C4-2B (cell line): ENCODE measurements around the gene RPS18.

Source experiments
- H3K27ac ChIP-seq: fragments of 450-650 bp; 2 replicates; pipeline ENCODE4 v1.5.1; 2017
- CTCF ChIP-seq: fragments of 450-650 bp; conservative IDR thresholded peaks from 2 replicates; pipeline ENCODE4 v1.5.1; 2017; ENCODE audit warnings: mild to moderate bottlenecking
- ZFX ChIP-seq: fragments of 450-650 bp; IDR thresholded peaks from 2 replicates; pipeline ENCODE4 v1.6.1; 2017

Gene RPS18

DNA sequence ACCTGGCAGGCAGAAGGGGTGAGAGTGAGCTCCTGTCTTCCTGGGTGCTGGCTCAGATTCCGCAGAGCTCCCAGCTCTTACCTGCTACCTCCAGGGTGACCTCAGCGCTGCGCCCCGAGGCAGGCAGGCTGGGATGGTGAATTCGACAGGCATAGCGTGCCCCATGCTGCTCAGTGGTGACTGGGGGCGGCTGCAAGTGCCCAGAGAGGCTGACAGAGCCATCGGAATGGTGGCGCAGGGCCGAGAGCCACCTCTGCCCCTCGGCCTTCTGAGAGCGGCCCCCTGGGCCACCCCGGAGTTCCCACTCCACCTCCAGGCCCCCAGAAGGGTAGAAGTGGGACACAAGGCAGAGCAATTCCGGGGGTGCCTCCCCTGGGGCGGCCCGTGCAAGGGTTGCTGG, 32.3 kb downstream of the RPS18 start:
- no peak overlapping the region for H3K27ac ChIP-seq
- TF ChIP-seq ZFX: no peak
- TF ChIP-seq CTCF: no peak

GRCh38 chr6:33305052-33305451, 33.2 kb downstream of the RPS18 start:
- H3K27ac ChIP-seq: no peak overlapping the region
- TF ChIP-seq ZFX: no peak
- TF ChIP-seq CTCF: no peak

GRCh38 chr6:33306356-33306755, 34.5 kb downstream of the RPS18 start:
- H3K27ac ChIP-seq: no peak overlapping the region
- no peak for TF ChIP-seq CTCF
- no peak for TF ChIP-seq ZFX

GRCh38 chr6:33312361-33313104, 40.7 kb downstream of the RPS18 start:
- no peak for TF ChIP-seq ZFX
- TF ChIP-seq CTCF: no peak
- peak overlapping the region; percentile 93 for H3K27ac ChIP-seq

DNA sequence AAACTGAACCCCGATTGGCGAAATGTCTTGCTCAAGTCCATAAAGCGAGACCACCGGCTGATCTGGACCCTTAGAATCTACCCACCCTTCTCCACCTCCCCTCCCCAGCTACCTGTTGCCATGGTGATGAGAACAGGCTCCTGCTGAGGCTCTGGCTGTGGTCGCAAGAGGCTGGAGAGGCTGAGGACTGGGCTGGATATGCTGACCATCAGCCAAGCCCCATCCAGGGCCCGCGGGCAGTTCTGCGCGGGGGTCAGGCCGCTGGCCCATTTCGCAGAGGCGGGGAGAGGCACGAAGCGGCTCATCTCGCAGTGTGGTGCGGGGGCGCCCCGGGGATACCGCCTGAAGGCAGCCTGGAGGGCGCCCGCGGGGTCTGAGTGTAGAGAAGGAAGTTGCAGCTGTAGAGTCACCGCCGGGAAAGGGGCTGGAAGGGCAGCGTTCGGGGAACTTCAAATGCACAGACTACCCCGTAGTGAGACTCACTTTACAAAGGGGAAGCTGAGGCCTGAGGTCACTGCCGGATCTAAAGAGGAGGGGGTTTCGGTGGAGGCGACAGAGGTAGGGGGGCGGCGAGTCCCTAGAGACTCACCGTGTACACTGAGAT, 41.3 kb downstream of the RPS18 start:
- TF ChIP-seq CTCF: no peak
- no peak for TF ChIP-seq ZFX
- H3K27ac ChIP-seq: peak overlapping the region; percentile 93

GRCh38 chr6:33313709-33314514, 42.0 kb downstream of the RPS18 start, which contains the start of gene TAPBP:
TAPBP (minus strand) TSS chr6:33314078; CDS start chr6:33314041, 37 bp downstream.
- peak within 1 kb of the TSS; percentile 93 for H3K27ac ChIP-seq
- TF ChIP-seq ZFX: peak; percentile 68; the same call in 1 of the 2 replicates
- TF ChIP-seq CTCF: no peak

DNA sequence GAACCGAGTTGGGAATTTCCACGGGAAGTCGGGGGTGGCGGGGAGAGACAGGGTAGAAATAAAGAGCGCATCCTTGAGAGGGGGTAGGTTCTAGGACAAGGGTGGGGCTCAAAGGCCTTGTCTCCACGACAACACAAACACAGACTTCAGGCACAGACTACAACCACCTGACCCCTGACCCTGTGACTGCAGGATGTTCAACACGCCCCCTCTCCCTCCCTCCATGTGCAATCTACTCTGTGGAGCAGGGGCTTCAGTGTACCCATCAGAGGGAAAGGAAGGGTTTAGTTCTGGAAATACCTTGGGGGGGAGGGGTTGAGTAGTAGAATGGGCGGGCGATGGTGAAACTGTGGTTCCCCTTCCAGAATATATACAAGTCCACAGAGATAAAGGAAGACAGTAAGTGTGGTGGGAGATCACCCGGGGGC, 42.7 kb downstream of the RPS18 start:
- TF ChIP-seq CTCF (no peak), ZFX (no peak)
- peak overlapping the region; percentile 93 for H3K27ac ChIP-seq
